ENCODE measurements around the gene RYR3. TPM values are rescaled to one million over a fixed set of nuclear protein-coding genes. Genes with fewer than 3 reads are reported as not detected.

The RYR3 gene
- total RNA-seq, 1 donor from 2014 or later: not detected

GRCh38 chr15:33601461-33601860, 290.7 kb downstream of the RYR3 start:
- H3K27ac Mint-ChIP-seq: no peak overlapping the region
- intact Hi-C loops (cut with micrococcal nuclease): no loop called here
- POLR2A ChIA-PET: no interaction called here
- ATAC-seq (ENCODE audit: low read depth) (no peak), DNase-seq (no peak)
- CTCF ChIA-PET: no interaction called here
- no peaks in the 10 kb centered on the region for H3K36me3 Mint-ChIP-seq (ENCODE audit: low read depth)
- no peaks in the 10 kb centered on the region for H3K9me3 Mint-ChIP-seq
- H3K4me3 Mint-ChIP-seq: no peak overlapping the region
- TF ChIP-seq, protein P1, sequence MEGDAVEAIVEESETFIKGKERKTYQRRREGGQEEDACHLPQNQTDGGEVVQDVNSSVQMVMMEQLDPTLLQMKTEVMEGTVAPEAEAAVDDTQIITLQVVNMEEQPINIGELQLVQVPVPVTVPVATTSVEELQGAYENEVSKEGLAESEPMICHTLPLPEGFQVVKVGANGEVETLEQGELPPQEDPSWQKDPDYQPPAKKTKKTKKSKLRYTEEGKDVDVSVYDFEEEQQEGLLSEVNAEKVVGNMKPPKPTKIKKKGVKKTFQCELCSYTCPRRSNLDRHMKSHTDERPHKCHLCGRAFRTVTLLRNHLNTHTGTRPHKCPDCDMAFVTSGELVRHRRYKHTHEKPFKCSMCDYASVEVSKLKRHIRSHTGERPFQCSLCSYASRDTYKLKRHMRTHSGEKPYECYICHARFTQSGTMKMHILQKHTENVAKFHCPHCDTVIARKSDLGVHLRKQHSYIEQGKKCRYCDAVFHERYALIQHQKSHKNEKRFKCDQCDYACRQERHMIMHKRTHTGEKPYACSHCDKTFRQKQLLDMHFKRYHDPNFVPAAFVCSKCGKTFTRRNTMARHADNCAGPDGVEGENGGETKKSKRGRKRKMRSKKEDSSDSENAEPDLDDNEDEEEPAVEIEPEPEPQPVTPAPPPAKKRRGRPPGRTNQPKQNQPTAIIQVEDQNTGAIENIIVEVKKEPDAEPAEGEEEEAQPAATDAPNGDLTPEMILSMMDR (IDR thresholded peaks at IDR 0.05): no peak
- no peaks in the 10 kb centered on the region for H3K4me1 Mint-ChIP-seq
- no peaks in the 10 kb centered on the region for H3K27me3 Mint-ChIP-seq

GRCh38 chr15:33608714-33609113, 297.9 kb downstream of the RYR3 start:
- ATAC-seq (ENCODE audit: low read depth): no peak
- no peaks in the 10 kb centered on the region for H3K36me3 Mint-ChIP-seq (ENCODE audit: low read depth)
- H3K4me1 Mint-ChIP-seq: no peaks in the 10 kb centered on the region
- intact Hi-C loops (cut with micrococcal nuclease): no loop called here
- no peak for DNase-seq
- CTCF ChIA-PET: no interaction called here
- peaks cover 4% of the 10 kb centered on the region for H3K27me3 Mint-ChIP-seq
- TF ChIP-seq, protein P1 (IDR thresholded peaks at IDR 0.05): no peak
- no peak overlapping the region for H3K4me3 Mint-ChIP-seq
- H3K9me3 Mint-ChIP-seq: no peaks in the 10 kb centered on the region
- no peak overlapping the region for H3K27ac Mint-ChIP-seq
- POLR2A ChIA-PET: no interaction called here

GRCh38 chr15:33612721-33613304, 302.0 kb downstream of the RYR3 start:
- H3K9me3 Mint-ChIP-seq: no peaks in the 10 kb centered on the region

DNA sequence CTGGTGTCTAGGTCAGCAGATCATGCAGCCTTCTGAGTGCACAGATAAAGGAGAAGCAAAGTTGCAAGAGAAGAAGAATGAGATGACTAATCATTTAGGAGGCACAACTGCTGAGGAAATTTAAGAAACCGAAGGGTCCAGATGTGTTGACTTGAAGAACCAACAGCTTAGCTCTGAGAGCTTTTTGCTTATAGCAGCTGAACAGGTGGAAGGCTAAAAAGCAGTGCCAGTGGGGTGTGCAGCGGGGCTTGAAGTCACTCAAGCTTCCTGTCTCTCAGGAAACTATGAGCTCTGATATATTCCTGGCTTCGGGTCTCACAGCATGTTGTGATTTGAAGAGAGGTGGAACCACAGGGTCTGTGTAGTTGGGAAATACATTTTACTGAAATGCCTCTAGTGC, 305.7 kb downstream of the RYR3 start:
- intact Hi-C loops (cut with micrococcal nuclease): no loop called here
- POLR2A ChIA-PET: no interaction called here
- peaks cover 4% of the 10 kb centered on the region for H3K27me3 Mint-ChIP-seq
- ATAC-seq (ENCODE audit: low read depth) (no peak), DNase-seq (no peak)
- no peaks in the 10 kb centered on the region for H3K36me3 Mint-ChIP-seq (ENCODE audit: low read depth)
- H3K4me3 Mint-ChIP-seq: no peak overlapping the region
- no peaks in the 10 kb centered on the region for H3K9me3 Mint-ChIP-seq
- TF ChIP-seq, protein P1 (IDR thresholded peaks at IDR 0.05): no peak
- H3K4me1 Mint-ChIP-seq: no peaks in the 10 kb centered on the region
- no peak overlapping the region for H3K27ac Mint-ChIP-seq
- CTCF ChIA-PET: no interaction called here

More at GRCh38 chr15:33612721-33613304, 302.0 kb downstream of the RYR3 start:
- Mint-ChIP-seq H3K4me3 (no peak overlapping the region), H3K27ac (no peak overlapping the region), H3K27me3 (peaks cover 4% of the 10 kb centered on the region), H3K36me3 (ENCODE audit: low read depth) (no peaks in the 10 kb centered on the region), H3K4me1 (no peaks in the 10 kb centered on the region)
- CTCF ChIA-PET: no interaction called here
- TF ChIP-seq, protein P1 (IDR thresholded peaks at IDR 0.05): no peak
- POLR2A ChIA-PET: no interaction called here
- no peak for ATAC-seq (ENCODE audit: low read depth)
- intact Hi-C loops (cut with micrococcal nuclease): no loop called here
- no peak for DNase-seq

GRCh38 chr15:33618350-33618749, 307.6 kb downstream of the RYR3 start:
- no peak for DNase-seq
- Mint-ChIP-seq H3K27me3 (no peaks in the 10 kb centered on the region), H3K4me1 (no peaks in the 10 kb centered on the region), H3K36me3 (ENCODE audit: low read depth) (no peaks in the 10 kb centered on the region), H3K9me3 (no peaks in the 10 kb centered on the region), H3K4me3 (no peak overlapping the region), H3K27ac (no peak overlapping the region)
- ATAC-seq (ENCODE audit: low read depth): no peak
- ChIA-PET CTCF (no interaction called here), POLR2A (no interaction called here)
- TF ChIP-seq, protein P1 (IDR thresholded peaks at IDR 0.05): no peak
- intact Hi-C loops (cut with micrococcal nuclease): no loop called here

All from activated B cell treated with CpG ODN at 0.5 μM for 24 hours (primary cell).